ENCODE data around the gene SNAPC2. TPM values are rescaled to one million over a fixed set of nuclear protein-coding genes. Genes with fewer than 3 reads are reported as not detected.

The SNAPC2 gene
- total RNA-seq, 6 experiments from 2014 or later = 22.3 to 27.1 (median 25.2) TPM

- H3K27me3 Mint-ChIP-seq (ENCODE audit: insufficient read depth) = peaks cover 6% of the 10 kb centered on the region
- no peak overlapping the region for H3K27ac Mint-ChIP-seq
- peaks cover 5% of the 10 kb centered on the region; the same call in 1 of the 2 replicates for H3K36me3 Mint-ChIP-seq (ENCODE audit: low read depth)
- no peak for TF ChIP-seq CTCF (IDR thresholded peaks at IDR 0.05)
- no peaks in the 10 kb centered on the region for H3K9me3 Mint-ChIP-seq
- H3K4me3 Mint-ChIP-seq = no peak overlapping the region
- peaks cover 6% of the 10 kb centered on the region; the same call in 1 of the 2 replicates for H3K4me1 Mint-ChIP-seq (ENCODE audit: low read depth)
- no peak for DNase-seq
Measured at GRCh38 chr19:7911508-7912143, 8.5 kb upstream of the SNAPC2 start.

- peaks cover 11% of the 10 kb centered on the region for H3K4me1 Mint-ChIP-seq (ENCODE audit: low read depth)
- no peak for TF ChIP-seq CTCF (IDR thresholded peaks at IDR 0.05)
Measured at GRCh38 chr19:7912144-7912696, 7.9 kb upstream of the SNAPC2 start.

DNA sequence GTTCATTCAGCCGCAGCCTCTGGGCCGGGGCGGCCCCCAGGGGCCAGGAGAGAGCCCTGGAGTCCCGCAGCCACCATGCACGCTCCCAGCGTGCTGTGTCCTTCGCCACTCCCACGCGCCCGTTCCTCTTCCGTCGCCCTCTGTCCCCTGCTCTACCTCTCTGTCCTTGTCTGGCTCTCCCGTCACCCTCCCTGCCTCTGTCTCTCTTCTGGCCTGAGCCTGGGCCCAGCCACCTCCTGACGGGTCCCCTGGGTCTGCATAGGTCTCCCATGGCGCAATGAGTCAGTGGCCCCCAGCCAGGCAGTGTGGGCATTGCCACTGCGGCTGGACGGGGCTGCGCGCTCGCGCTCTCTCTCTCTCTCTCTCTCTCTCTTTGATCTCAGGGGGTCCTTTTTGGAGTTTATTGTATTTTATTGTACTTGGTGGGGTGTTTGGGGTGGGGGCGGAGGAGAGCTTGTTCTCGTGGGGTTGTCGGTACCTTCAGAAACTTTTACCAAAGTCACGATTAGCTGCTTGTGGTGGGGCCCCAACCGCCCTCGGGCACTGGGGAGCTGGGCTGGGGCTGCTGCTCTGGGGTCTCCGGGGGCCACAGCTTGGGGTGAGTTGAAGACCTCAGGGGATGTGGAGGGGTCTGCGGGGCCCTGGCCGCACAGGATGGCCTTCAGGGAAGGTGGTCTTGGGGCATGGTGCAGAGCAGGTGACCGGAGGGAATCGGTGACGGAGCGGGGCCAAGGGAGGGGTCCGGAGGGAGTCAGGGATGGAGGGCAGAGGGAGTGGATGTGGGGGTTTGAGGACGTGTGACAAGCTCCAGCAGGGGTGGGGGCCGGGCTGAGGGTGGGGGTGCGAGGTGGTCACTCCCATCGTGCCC is 7.2 kb upstream of the SNAPC2 start:
- H3K9me3 Mint-ChIP-seq = no peaks in the 10 kb centered on the region

More at GRCh38 chr19:7912144-7912696, 7.9 kb upstream of the SNAPC2 start:
- no peak overlapping the region for H3K27ac Mint-ChIP-seq
- no peak overlapping the region for H3K4me3 Mint-ChIP-seq
- no peak for DNase-seq
- H3K27me3 Mint-ChIP-seq (ENCODE audit: insufficient read depth) = peaks cover 9% of the 10 kb centered on the region
- H3K9me3 Mint-ChIP-seq = no peaks in the 10 kb centered on the region
- peaks cover 5% of the 10 kb centered on the region; the same call in 1 of the 2 replicates for H3K36me3 Mint-ChIP-seq (ENCODE audit: low read depth)

DNA sequence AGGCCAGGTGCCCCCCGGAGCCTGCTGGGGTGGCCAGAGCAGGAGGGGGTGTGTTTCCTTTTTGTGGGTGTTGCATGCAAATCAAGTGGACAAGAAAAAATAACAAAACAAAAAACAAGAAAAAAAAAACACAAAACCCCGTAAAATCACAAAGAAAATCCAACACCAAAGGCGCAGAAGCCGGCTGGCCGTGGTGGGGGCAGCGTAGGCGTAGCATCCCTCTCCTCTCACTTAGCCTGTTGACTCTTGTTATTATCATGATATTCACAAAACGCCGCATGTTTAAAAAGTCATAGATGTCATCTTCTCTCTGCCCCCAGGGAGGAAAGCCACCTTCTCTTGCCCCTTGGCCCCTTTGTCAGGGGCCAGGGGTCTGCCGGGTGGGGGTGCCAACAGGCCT is 6.5 kb upstream of the SNAPC2 start:
- Mint-ChIP-seq H3K9me3 (no peaks in the 10 kb centered on the region), H3K36me3 (ENCODE audit: low read depth) (peaks cover 5% of the 10 kb centered on the region; the same call in 1 of the 2 replicates), H3K27me3 (ENCODE audit: insufficient read depth) (peaks cover 9% of the 10 kb centered on the region), H3K4me1 (ENCODE audit: low read depth) (peaks cover 11% of the 10 kb centered on the region), H3K4me3 (no peak overlapping the region), H3K27ac (no peak overlapping the region)
- no peak for DNase-seq
- TF ChIP-seq CTCF (IDR thresholded peaks at IDR 0.05) = no peak

More for the DNA sequence above, 7.2 kb upstream of the SNAPC2 start:
- Mint-ChIP-seq H3K27me3 (ENCODE audit: insufficient read depth) (peaks cover 9% of the 10 kb centered on the region), H3K27ac (no peak overlapping the region), H3K36me3 (ENCODE audit: low read depth) (peaks cover 5% of the 10 kb centered on the region; the same call in 1 of the 2 replicates), H3K4me1 (ENCODE audit: low read depth) (peaks cover 11% of the 10 kb centered on the region), H3K4me3 (no peak overlapping the region)
- TF ChIP-seq CTCF (IDR thresholded peaks at IDR 0.05) = no peak
- no peak for DNase-seq

DNA sequence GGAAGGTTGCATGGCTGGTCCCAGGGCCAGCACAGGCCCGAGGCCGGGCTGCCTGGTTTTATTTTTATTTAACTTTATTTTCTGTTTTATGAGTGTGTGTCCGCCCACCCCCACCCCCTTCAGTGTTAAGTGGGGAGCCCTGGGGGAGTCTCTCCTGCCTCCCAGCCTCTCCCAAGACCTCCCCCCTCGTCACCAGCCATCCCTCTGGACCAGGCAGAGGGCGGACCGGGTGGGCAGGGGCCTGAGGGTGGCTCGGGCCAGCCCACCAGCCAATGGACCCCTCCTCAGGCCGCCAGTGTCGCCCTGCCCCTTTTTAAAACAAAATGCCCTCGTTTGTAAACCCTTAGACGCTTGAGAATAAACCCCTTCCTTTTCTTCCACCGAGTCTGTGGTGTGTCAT is 6.0 kb upstream of the SNAPC2 start:
- Mint-ChIP-seq H3K27me3 (ENCODE audit: insufficient read depth) (peaks cover 9% of the 10 kb centered on the region), H3K36me3 (ENCODE audit: low read depth) (peaks cover 5% of the 10 kb centered on the region; the same call in 1 of the 2 replicates), H3K4me1 (ENCODE audit: low read depth) (peaks cover 11% of the 10 kb centered on the region), H3K4me3 (no peak overlapping the region), H3K27ac (no peak overlapping the region), H3K9me3 (no peaks in the 10 kb centered on the region)
- no peak for DNase-seq
- no peak for TF ChIP-seq CTCF (IDR thresholded peaks at IDR 0.05)
